IMR-90 (cell line): ENCODE data around the gene FBXL7.

Source experiments
- CEBPB ChIP-seq: IDR thresholded peaks from 2 replicates; pipeline ENCODE4 v1.6.1; 2012; ENCODE audit warnings: low read depth, low read length, improper control_type of control experiment
- CTCF ChIP-seq: conservative IDR thresholded peaks from 2 replicates; pipeline ENCODE4 v1.5.1; 2012; ENCODE audit warnings: mild to moderate bottlenecking, low read depth, low read length, improper control_type of control experiment
- FOS ChIP-seq: fragments of 150-350 bp; IDR thresholded peaks from 2 replicates; pipeline ENCODE4 v1.6.1; 2016; ENCODE audit warnings: low read depth, low read length
- MAFK ChIP-seq: IDR thresholded peaks from 2 replicates; pipeline ENCODE4 v1.6.1; 2012; ENCODE audit warnings: low read depth, low read length, improper control_type of control experiment
- NFE2L2 ChIP-seq: fragments of 150-350 bp; IDR thresholded peaks from 2 replicates; pipeline ENCODE4 v1.6.1; 2016; ENCODE audit warnings: low read depth, mild to moderate bottlenecking, low read length
- POLR2A ChIP-seq: IDR thresholded peaks from 2 replicates; pipeline ENCODE4 v1.6.1; 2012; ENCODE audit warnings: mild to moderate bottlenecking, low read depth, low read length
- RAD21 ChIP-seq: IDR thresholded peaks from 2 replicates; pipeline ENCODE4 v1.6.1; 2012; ENCODE audit warnings: low read length, improper control_type of control experiment
- RCOR1 ChIP-seq: IDR thresholded peaks from 2 replicates; pipeline ENCODE4 v1.6.1; 2012; ENCODE audit warnings: mild to moderate bottlenecking, low read length, improper control_type of control experiment; ENCODE audit not compliant: insufficient replicate concordance
- RFX5 ChIP-seq: IDR thresholded peaks from 2 replicates; pipeline ENCODE4 v1.8.0; 2012; ENCODE audit warnings: low read depth, mild to moderate bottlenecking, low read length, moderate library complexity
- SMC3 ChIP-seq: fragments of 150-350 bp; IDR thresholded peaks from 2 replicates; pipeline ENCODE4 v1.6.1; 2016; ENCODE audit warnings: low read depth, mild to moderate bottlenecking, antibody characterized with exemption, low read length, moderate library complexity

DNA sequence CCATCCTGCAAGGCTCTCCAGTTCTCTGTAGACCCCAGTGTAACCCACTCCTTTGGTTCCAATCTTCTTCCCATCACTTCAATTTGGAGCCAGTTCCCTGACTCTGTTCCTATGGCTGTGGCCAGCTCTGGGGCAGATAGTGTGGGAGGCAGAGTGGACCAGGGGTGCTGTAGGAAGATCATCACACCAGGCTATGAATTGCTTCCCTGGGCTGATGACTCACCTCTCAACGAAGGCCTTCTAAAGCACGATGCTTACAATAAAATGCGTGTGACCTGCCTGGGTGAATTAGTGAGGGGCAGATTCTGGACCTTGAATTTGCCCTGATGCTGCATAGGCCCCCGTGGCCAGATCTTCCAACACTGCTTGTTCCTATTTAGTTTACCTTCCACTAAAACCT, 289.7 kb downstream of the FBXL7 start:
- no peak for TF ChIP-seq CTCF
- TF ChIP-seq MAFK: no peak
- TF ChIP-seq RAD21: no peak
- TF ChIP-seq SMC3: no peak
- no peak for TF ChIP-seq POLR2A
- TF ChIP-seq CEBPB: no peak
- no peak for TF ChIP-seq FOS
- no peak for TF ChIP-seq RFX5
- TF ChIP-seq NFE2L2: no peak
- no peak for TF ChIP-seq RCOR1
